Type B pancreatic cell (in vitro differentiated cells): ENCODE results near the gene RTEL1. TPM values are rescaled to one million over a fixed set of nuclear protein-coding genes. Genes with fewer than 3 reads are reported as not detected.

Experiments used
- DNase-seq: peaks from one replicate; pipeline ENCODE4 v3.0.0; 2021; ENCODE audit warnings: mixed read lengths; ENCODE audit not compliant: unreplicated experiment; ENCODE audit errors: extremely low spot score
- H3K27ac Mint-ChIP-seq: 2 replicates; pipeline ENCODE4 v1.8.0; 2021; ENCODE audit warnings: mild to moderate bottlenecking, mixed read lengths
- H3K27me3 Mint-ChIP-seq: 2 replicates; pipeline ENCODE4 v1.8.0; 2021; ENCODE audit warnings: mixed read lengths
- H3K36me3 Mint-ChIP-seq: 2 replicates; pipeline ENCODE4 v1.8.0; 2021; ENCODE audit warnings: mixed read lengths
- H3K4me1 Mint-ChIP-seq: one replicate; pipeline ENCODE4 v1.8.0; 2021; ENCODE audit warnings: mixed read lengths; ENCODE audit not compliant: unreplicated experiment
- H3K4me3 Mint-ChIP-seq: 2 replicates; pipeline ENCODE4 v1.8.0; 2021; ENCODE audit warnings: mild to moderate bottlenecking, mixed read lengths
- H3K9me3 Mint-ChIP-seq: 2 replicates; pipeline ENCODE4 v1.8.0; 2021; ENCODE audit warnings: mixed read lengths
- total RNA-seq: library from RNA; stranded (reverse); gene quantifications from 2 replicates; pipeline ENCODE4 v1.2.1, GENCODE V29; 2021; ENCODE audit warnings: low replicate concordance
- TF ChIP-seq, protein P1 (sequence below): fragments of 200-600 bp; sonication (generic); conservative IDR thresholded peaks from 2 replicates; pipeline ENCODE4 v1.5.0; 2021; ENCODE audit warnings: antibody characterized with exemption, mild to moderate bottlenecking

Gene RTEL1
- total RNA-seq, 1 donor from 2014 or later = 39.2 TPM

- Mint-ChIP-seq H3K9me3 (no peaks in the 10 kb centered on the region), H3K27me3 (peaks cover 3% of the 10 kb centered on the region), H3K27ac (no peak overlapping the region), H3K4me1 (no peaks in the 10 kb centered on the region), H3K36me3 (peaks cover 4% of the 10 kb centered on the region), H3K4me3 (no peak overlapping the region)
- TF ChIP-seq, protein P1, sequence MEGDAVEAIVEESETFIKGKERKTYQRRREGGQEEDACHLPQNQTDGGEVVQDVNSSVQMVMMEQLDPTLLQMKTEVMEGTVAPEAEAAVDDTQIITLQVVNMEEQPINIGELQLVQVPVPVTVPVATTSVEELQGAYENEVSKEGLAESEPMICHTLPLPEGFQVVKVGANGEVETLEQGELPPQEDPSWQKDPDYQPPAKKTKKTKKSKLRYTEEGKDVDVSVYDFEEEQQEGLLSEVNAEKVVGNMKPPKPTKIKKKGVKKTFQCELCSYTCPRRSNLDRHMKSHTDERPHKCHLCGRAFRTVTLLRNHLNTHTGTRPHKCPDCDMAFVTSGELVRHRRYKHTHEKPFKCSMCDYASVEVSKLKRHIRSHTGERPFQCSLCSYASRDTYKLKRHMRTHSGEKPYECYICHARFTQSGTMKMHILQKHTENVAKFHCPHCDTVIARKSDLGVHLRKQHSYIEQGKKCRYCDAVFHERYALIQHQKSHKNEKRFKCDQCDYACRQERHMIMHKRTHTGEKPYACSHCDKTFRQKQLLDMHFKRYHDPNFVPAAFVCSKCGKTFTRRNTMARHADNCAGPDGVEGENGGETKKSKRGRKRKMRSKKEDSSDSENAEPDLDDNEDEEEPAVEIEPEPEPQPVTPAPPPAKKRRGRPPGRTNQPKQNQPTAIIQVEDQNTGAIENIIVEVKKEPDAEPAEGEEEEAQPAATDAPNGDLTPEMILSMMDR = no peak
- no peak for DNase-seq
These were observed 75.5 kb downstream of the RTEL1 start for GRCh38 chr20:63733579-63734081.

DNA sequence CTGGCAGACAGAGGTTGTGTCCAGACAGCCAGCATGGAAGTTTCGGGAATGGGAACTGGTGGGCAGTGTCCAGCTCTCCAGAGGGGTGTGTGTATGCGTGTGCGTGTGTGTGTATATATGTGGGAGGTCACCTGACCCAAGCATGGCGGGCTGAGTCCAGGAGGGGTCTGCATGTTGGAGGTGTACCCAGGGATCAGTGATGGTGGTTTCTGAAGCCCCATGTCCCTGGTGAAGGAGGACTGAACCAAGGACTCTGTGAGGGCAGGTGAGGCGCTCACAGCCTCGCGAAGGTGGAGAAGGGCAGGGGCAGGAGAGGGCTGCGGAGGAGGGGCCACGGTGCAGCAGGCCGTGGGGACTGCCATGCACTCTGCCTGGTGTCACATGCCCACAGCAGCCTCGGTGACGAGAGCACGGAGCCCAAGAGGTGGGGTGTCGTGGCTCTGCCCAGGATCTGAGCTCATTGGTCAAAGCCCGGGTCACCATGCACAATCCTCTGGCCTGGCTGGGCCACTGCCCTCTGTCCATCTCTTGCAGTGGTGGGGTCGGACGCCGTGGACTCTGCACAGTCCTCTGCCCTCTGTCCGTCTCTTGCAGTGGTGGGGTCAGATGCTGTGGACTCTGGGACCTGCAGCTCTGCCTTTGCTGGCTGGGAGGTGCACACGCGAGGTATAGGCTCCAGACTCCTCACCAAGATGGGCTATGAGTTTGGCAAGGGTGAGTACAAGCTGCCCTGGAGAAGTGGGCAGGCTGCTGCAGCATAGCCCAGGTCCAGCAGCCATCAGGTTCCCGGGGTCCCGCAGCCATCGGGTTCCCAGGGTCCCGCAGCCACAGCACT lies 76.2 kb downstream of the RTEL1 start:
- Mint-ChIP-seq H3K9me3 (no peaks in the 10 kb centered on the region), H3K27me3 (peaks cover 3% of the 10 kb centered on the region), H3K4me3 (no peak overlapping the region), H3K4me1 (no peaks in the 10 kb centered on the region), H3K27ac (no peak overlapping the region), H3K36me3 (peaks cover 4% of the 10 kb centered on the region)
- TF ChIP-seq, protein P1 = no peak
- DNase-seq = no peak

DNA sequence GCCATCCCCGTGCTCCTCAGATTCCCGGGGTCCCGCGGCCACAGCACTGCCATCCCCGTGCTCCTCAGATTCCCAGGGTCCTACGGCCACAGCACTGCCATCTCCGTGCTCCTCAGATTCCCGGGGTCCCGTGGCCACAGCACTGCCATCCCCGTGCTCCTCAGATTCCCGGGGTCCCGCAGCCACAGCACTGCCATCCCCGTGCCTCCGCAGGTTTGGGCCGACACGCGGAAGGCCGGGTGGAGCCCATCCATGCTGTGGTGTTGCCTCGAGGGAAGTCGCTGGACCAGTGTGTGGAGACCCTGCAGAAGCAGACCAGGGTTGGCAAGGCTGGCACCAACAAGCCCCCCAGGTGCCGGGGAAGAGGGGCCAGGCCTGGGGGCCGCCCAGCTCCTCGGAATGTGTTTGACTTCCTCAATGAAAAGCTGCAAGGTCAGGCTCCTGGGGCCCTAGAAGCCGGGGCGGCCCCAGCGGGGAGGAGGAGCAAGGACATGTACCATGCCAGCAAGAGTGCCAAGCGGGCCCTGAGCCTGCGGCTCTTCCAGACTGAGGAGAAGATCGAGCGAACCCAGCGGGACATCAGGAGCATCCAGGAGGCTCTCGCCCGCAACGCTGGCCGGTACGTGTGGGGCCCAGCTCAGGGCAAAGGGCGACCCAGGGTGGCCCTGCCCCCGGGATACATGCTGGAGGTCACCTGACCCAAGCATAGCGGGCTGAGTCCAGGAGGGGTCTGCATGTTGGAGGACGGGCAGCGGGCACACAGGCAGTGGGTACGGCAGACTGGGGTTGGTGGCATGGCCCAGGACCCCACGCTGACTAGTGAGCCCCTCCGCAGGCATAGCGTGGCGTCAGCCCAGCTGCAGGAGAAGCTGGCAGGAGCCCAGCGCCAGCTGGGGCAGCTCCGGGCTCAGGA lies 77.1 kb downstream of the RTEL1 start:
- H3K36me3 Mint-ChIP-seq = peaks cover 4% of the 10 kb centered on the region
- H3K27me3 Mint-ChIP-seq = peaks cover 3% of the 10 kb centered on the region
- no peak overlapping the region for H3K4me3 Mint-ChIP-seq
- H3K4me1 Mint-ChIP-seq = no peaks in the 10 kb centered on the region
- H3K27ac Mint-ChIP-seq = no peak overlapping the region
- DNase-seq = no peak
- TF ChIP-seq, protein P1 = no peak
- H3K9me3 Mint-ChIP-seq = no peaks in the 10 kb centered on the region

- H3K4me3 Mint-ChIP-seq = peak within 1 kb of the TSS; percentile 54
- H3K9me3 Mint-ChIP-seq = no peaks in the 10 kb centered on the region
- H3K36me3 Mint-ChIP-seq = peaks cover 4% of the 10 kb centered on the region
- H3K27me3 Mint-ChIP-seq = peaks cover 3% of the 10 kb centered on the region
- no peak for DNase-seq
- H3K4me1 Mint-ChIP-seq = no peaks in the 10 kb centered on the region
- peak within 1 kb of the TSS; percentile 26 for H3K27ac Mint-ChIP-seq
- TF ChIP-seq, protein P1 = no peak
These were observed 78.0 kb downstream of the RTEL1 start, which contains the start of gene LIME1 for GRCh38 chr20:63735859-63736718. Gene LIME1 (plus strand): TSS chr20:63736664. CDS start chr20:63737550, 886 bp downstream.
